ENCODE measurements around the gene TMCC3.

DNA sequence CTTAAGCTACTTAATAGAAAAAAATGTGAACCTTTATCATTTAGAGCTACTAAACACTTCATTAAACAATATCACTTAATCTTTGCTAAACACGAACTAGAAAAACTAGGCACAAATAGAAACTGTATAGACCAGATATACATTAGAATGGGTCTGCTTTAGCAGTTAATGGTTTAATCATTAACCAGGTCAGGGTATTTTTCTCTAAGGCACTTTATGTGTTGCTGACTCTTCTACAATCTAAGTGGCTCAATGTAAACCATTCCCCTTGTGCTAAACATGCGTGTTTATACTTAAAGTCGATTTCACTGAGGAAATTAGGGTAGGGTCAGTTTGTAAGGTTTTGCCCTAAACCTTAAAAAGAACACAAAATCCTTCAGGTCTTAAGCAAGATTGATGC is 29.7 kb downstream of the TMCC3 start:
- TF ChIP-seq, protein P1, sequence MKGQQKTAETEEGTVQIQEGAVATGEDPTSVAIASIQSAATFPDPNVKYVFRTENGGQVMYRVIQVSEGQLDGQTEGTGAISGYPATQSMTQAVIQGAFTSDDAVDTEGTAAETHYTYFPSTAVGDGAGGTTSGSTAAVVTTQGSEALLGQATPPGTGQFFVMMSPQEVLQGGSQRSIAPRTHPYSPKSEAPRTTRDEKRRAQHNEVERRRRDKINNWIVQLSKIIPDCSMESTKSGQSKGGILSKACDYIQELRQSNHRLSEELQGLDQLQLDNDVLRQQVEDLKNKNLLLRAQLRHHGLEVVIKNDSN (CRISPR knock-in tag; IDR thresholded peaks at IDR 0.05), result no peak
- TF ChIP-seq, protein P2, sequence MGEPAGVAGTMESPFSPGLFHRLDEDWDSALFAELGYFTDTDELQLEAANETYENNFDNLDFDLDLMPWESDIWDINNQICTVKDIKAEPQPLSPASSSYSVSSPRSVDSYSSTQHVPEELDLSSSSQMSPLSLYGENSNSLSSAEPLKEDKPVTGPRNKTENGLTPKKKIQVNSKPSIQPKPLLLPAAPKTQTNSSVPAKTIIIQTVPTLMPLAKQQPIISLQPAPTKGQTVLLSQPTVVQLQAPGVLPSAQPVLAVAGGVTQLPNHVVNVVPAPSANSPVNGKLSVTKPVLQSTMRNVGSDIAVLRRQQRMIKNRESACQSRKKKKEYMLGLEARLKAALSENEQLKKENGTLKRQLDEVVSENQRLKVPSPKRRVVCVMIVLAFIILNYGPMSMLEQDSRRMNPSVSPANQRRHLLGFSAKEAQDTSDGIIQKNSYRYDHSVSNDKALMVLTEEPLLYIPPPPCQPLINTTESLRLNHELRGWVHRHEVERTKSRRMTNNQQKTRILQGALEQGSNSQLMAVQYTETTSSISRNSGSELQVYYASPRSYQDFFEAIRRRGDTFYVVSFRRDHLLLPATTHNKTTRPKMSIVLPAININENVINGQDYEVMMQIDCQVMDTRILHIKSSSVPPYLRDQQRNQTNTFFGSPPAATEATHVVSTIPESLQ (CRISPR knock-in tag; IDR thresholded peaks at IDR 0.05), result no peak
- TF ChIP-seq, protein P3, sequence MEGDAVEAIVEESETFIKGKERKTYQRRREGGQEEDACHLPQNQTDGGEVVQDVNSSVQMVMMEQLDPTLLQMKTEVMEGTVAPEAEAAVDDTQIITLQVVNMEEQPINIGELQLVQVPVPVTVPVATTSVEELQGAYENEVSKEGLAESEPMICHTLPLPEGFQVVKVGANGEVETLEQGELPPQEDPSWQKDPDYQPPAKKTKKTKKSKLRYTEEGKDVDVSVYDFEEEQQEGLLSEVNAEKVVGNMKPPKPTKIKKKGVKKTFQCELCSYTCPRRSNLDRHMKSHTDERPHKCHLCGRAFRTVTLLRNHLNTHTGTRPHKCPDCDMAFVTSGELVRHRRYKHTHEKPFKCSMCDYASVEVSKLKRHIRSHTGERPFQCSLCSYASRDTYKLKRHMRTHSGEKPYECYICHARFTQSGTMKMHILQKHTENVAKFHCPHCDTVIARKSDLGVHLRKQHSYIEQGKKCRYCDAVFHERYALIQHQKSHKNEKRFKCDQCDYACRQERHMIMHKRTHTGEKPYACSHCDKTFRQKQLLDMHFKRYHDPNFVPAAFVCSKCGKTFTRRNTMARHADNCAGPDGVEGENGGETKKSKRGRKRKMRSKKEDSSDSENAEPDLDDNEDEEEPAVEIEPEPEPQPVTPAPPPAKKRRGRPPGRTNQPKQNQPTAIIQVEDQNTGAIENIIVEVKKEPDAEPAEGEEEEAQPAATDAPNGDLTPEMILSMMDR (IDR thresholded peaks at IDR 0.05), result no peak
- TF ChIP-seq, protein P4, sequence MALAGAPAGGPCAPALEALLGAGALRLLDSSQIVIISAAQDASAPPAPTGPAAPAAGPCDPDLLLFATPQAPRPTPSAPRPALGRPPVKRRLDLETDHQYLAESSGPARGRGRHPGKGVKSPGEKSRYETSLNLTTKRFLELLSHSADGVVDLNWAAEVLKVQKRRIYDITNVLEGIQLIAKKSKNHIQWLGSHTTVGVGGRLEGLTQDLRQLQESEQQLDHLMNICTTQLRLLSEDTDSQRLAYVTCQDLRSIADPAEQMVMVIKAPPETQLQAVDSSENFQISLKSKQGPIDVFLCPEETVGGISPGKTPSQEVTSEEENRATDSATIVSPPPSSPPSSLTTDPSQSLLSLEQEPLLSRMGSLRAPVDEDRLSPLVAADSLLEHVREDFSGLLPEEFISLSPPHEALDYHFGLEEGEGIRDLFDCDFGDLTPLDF (CRISPR knock-in tag; IDR thresholded peaks at IDR 0.05), result no peak
- TF ChIP-seq ZNF121 (CRISPR knock-in tag; IDR thresholded peaks at IDR 0.05), result no peak
- TF ChIP-seq ESRRA (CRISPR knock-in tag; IDR thresholded peaks at IDR 0.05; ENCODE audit: borderline replicate concordance), result no peak
- TF ChIP-seq ETV6 (CRISPR knock-in tag; IDR thresholded peaks at IDR 0.05), result no peak
- TF ChIP-seq ZNF138 (CRISPR knock-in tag; conservative IDR thresholded peaks at IDR 0.05), result no peak
